Measurements from ENCODE around the gene TXNDC11.
A peak's percentile ranks its signal among the peaks of the same experiment; 100 is the strongest.
"Not testable (repeated sequence)": the region's sequence is repeated elsewhere in the genome, so short reads cannot be mapped to it uniquely, and the experiment has no call there.

TXNDC11 gene

GRCh38 chr16:11742536-11743307 lies at the start of gene TXNDC11:
TXNDC11 (minus strand) TSS chr16:11742857; CDS start chr16:11742730, 127 bp downstream.
- DNase-seq, result peak; percentile 100

GRCh38 chr16:11791144-11791828 lies 48.6 kb upstream of the TXNDC11 start:
- DNase-seq, result no peak

GRCh38 chr16:11788914-11789313 lies 46.3 kb upstream of the TXNDC11 start:
- DNase-seq, result no peak

- not testable (repeated sequence) for DNase-seq
Measured at GRCh38 chr16:11784980-11785599, 42.4 kb upstream of the TXNDC11 start.

GRCh38 chr16:11784381-11784780 lies 41.7 kb upstream of the TXNDC11 start:
- DNase-seq, result not testable (repeated sequence)

- no peak for DNase-seq
Measured at GRCh38 chr16:11784038-11784369, 41.3 kb upstream of the TXNDC11 start.

GRCh38 chr16:11783319-11784037 lies 40.8 kb upstream of the TXNDC11 start:
- DNase-seq, result no peak

GRCh38 chr16:11781773-11782172 lies 39.1 kb upstream of the TXNDC11 start:
- no peak for DNase-seq

GRCh38 chr16:11780991-11781680 lies 38.5 kb upstream of the TXNDC11 start:
- no peak for DNase-seq

- DNase-seq, result no peak
Measured at GRCh38 chr16:11779074-11779473, 36.4 kb upstream of the TXNDC11 start.

- no peak for DNase-seq
Measured at GRCh38 chr16:11774065-11774626, 31.5 kb upstream of the TXNDC11 start.

GRCh38 chr16:11768849-11769248 lies 26.2 kb upstream of the TXNDC11 start:
- no peak for DNase-seq

- no peak for DNase-seq
Measured at GRCh38 chr16:11762431-11762830, 19.8 kb upstream of the TXNDC11 start.

- DNase-seq, result no peak
Measured at GRCh38 chr16:11759997-11760396, 17.3 kb upstream of the TXNDC11 start.

GRCh38 chr16:11759163-11759834 lies 16.6 kb upstream of the TXNDC11 start:
- DNase-seq, result no peak

- no peak for DNase-seq
Measured at GRCh38 chr16:11757671-11758545, 15.3 kb upstream of the TXNDC11 start.

GRCh38 chr16:11756248-11756647 lies 13.6 kb upstream of the TXNDC11 start:
- DNase-seq, result no peak

GRCh38 chr16:11755022-11755760 lies 12.5 kb upstream of the TXNDC11 start:
- no peak for DNase-seq

GRCh38 chr16:11752856-11753255 lies 10.2 kb upstream of the TXNDC11 start:
- no peak for DNase-seq

GRCh38 chr16:11750056-11750455 lies 7.4 kb upstream of the TXNDC11 start:
- DNase-seq, result no peak

All from activated CD8-positive, alpha-beta memory T cell treated with anti-CD3 and anti-CD28 coated beads, Interleukin-2, amount 50 U/mL, for 48 hours (primary cell).